Common myeloid progenitor, CD34-positive (primary cell): ENCODE data around the gene ERC2.
"Not testable (repeated sequence)": the region's sequence is repeated elsewhere in the genome, so short reads cannot be mapped to it uniquely, and the experiment has no call there.

Source experiments
- CTCF ChIA-PET: fragments of 350-600 bp; sonication (Branson Sonifier 250); formaldehyde crosslinking; loops from one replicate; lab custom pipeline; 2021; ENCODE audit warnings: antibody characterized with exemption; lab: Charles Lee
- POLR2A ChIA-PET: fragments of 350-600 bp; sonication (Branson Sonifier 250); formaldehyde crosslinking; loops from one replicate; lab custom pipeline; 2021; ENCODE audit warnings: antibody characterized with exemption; lab: Charles Lee
- DNase-seq, 3 donors: peaks; one replicate each; pipeline versions ENCODE4 v3.0.0 to v3.0.0-alpha.2; 2013
- H3K27ac ChIP-seq, 2 experiments: 1 replicate in 1 of 2; 2 replicates in 1 of 2; pipeline ENCODE4 v1.7.0; 2013; ENCODE audit warnings: inconsistent platforms in 2 of 2, low read length in 2 of 2, mild to moderate bottlenecking in 2 of 2, low read depth in 1 of 2, moderate library complexity in 1 of 2; ENCODE audit not compliant: severe bottlenecking in 2 of 2, insufficient read depth in 1 of 2, poor library complexity in 1 of 2
- H3K27me3 ChIP-seq, 5 experiments: replicated peaks in 2 of 5; 1 replicate in 3 of 5; 2 replicates in 2 of 5; pipeline versions ENCODE4 v1.6.1 to v1.7.0; 2013; ENCODE audit warnings: low read length in 4 of 5, mild to moderate bottlenecking in 2 of 5, moderate library complexity in 2 of 5, inconsistent platforms in 1 of 5; ENCODE audit not compliant: insufficient read depth in 5 of 5, control insufficient read depth in 4 of 5
- H3K36me3 ChIP-seq, 4 experiments: 1 replicate in 2 of 4; 2 replicates in 2 of 4; pipeline versions ENCODE4 v1.6.1 to v1.7.0; 2013; ENCODE audit warnings: low read length in 3 of 4, control low read depth in 1 of 4, mild to moderate bottlenecking in 1 of 4; ENCODE audit not compliant: control insufficient read depth in 4 of 4, insufficient read depth in 4 of 4
- H3K4me1 ChIP-seq, 4 experiments: 1 replicate in 3 of 4; 2 replicates in 1 of 4; pipeline versions ENCODE4 v1.6.1 to v1.7.1; 2013; ENCODE audit warnings: low read length in 3 of 4, mild to moderate bottlenecking in 3 of 4, control low read depth in 1 of 4, inconsistent platforms in 1 of 4, moderate library complexity in 1 of 4; ENCODE audit not compliant: control insufficient read depth in 4 of 4, insufficient read depth in 4 of 4; ENCODE audit errors: control extremely low read depth in 1 of 4
- H3K4me3 ChIP-seq, 7 experiments: 1 replicate in 4 of 7; 2 replicates in 3 of 7; pipeline versions ENCODE4 v1.5.1 to v1.7.0; 2013; ENCODE audit warnings: mild to moderate bottlenecking in 7 of 7, low read length in 6 of 7, moderate library complexity in 6 of 7, inconsistent platforms in 2 of 7, low read depth in 2 of 7, control low read depth in 1 of 7; ENCODE audit not compliant: insufficient read depth in 4 of 7, control insufficient read depth in 1 of 7; ENCODE audit errors: extremely low read depth in 1 of 7
- H3K9me3 ChIP-seq, 5 experiments: 1 replicate in 4 of 5; 2 replicates in 1 of 5; pipeline versions ENCODE4 v1.6.1 to v1.7.1; 2013; ENCODE audit warnings: low read length in 4 of 5, mild to moderate bottlenecking in 2 of 5, inconsistent platforms in 1 of 5, low read depth in 1 of 5, moderate library complexity in 1 of 5; ENCODE audit not compliant: control insufficient read depth in 4 of 5, insufficient read depth in 2 of 5; ENCODE audit errors: control extremely low read depth in 1 of 5
- WGBS: methylation state at CpG from one replicate; pipeline ENCODE4 v1.1.5; 2013; ENCODE audit not compliant: insufficient coverage; 5-methylcytosine and 5-hydroxymethylcytosine counted together

The ERC2 gene

DNA sequence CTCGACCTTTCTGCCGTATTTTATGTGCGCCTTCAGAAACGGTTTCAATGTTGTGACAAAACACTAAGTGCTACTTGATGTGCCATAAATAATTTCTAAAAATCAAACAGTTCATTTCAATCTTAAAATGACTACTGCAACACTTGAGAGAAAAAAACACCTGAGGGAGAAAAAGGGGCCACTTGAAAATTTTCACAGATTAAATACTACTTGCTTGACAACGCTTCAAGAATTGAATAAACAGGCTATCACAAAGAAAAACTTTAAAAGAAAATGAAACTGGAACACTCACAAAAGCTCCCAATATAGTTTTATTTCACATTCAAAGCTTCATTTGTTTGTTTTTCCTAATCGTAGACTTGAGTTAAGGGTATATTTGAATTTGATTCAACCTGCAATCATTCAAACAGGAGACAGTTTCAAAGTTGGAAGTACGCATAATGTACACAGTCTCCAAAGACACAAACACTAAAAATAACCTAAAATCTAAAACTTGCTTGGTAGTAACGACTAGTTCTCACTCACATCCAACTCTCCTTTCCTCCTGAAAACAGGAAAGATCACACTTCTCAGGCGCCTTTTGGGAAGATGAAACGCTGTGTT, 380.7 kb downstream of the ERC2 start:
- CTCF ChIA-PET, result no interaction called here
- POLR2A ChIA-PET, result no interaction called here
- DNase-seq, result no peak
- peaks cover 0 to 1% (median 0%) of the 10 kb centered on the region in 5 experiments for H3K27me3 ChIP-seq
- no peak overlapping the region for H3K27ac ChIP-seq
- peaks cover 0 to 2% (median 0%) of the 10 kb centered on the region in 5 experiments for H3K9me3 ChIP-seq
- H3K36me3 ChIP-seq, result no peaks in the 10 kb centered on the region
- 100% methylated on average over 5 of the region's 10 CpGs for WGBS
- H3K4me1 ChIP-seq, result no peaks in the 10 kb centered on the region
- H3K4me3 ChIP-seq, result no peak overlapping the region

DNA sequence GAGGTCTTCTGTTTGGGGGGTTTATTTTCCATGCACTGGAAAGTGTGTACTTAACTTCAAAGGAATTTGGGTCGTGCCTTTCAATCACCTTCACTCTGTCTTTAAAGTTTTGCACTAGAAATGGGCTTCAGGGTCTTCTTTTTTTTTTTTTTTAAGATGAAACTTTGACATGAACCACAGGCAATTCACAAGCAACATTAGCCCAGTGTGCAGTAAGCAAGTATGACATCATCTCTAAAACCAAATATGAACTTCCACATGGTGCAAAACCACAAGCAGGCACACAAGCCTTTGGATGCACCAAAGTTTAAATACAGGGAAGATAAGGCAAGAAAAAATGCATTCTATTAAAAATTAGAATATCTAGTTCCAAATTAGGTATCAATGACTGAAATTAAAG, 381.9 kb downstream of the ERC2 start:
- Histone ChIP-seq H3K27me3 (peaks cover 0 to 1% (median 0%) of the 10 kb centered on the region in 5 experiments), H3K36me3 (no peaks in the 10 kb centered on the region), H3K4me1 (no peaks in the 10 kb centered on the region), H3K9me3 (peaks cover 0 to 2% (median 0%) of the 10 kb centered on the region in 5 experiments), H3K27ac (no peak overlapping the region), H3K4me3 (no peak overlapping the region)
- DNase-seq, result no peak
- POLR2A ChIA-PET, result no interaction called here
- no CpG with 5 or more reads among the region's 1 CpG for WGBS
- CTCF ChIA-PET, result no interaction called here

DNA sequence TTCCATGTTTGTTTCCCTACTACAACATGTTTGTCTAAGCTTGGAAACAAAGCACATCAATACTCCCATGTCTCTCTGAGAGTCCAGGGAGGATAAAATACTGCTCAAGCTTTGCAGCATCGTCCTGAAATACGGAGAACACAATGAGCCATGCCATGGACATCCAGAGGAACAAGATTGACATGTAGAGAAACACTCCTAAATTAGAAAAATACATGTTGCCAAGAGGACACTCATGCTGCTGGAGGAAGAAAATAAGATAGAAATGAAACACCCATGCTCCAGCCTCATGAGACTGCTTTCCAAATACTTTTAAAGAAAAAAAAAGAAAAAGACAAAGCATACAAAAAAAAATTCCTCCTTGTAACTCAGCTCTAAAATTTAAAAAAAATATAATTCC, 387.0 kb downstream of the ERC2 start:
- H3K27me3 ChIP-seq, result no peaks in the 10 kb centered on the region
- no peaks in the 10 kb centered on the region for H3K9me3 ChIP-seq
- no CpG with 5 or more reads among the region's 2 CpGs for WGBS
- H3K4me1 ChIP-seq, result no peaks in the 10 kb centered on the region
- CTCF ChIA-PET, result interaction anchor here (0.6 kb wide), 1 partner anchor 67 kb away, joined by 3 read pairs; no protein-coding TSS in a partner anchor
- no peak overlapping the region for H3K4me3 ChIP-seq
- no peak for DNase-seq
- H3K36me3 ChIP-seq, result no peaks in the 10 kb centered on the region
- H3K27ac ChIP-seq, result no peak overlapping the region
- POLR2A ChIA-PET, result no interaction called here

DNA sequence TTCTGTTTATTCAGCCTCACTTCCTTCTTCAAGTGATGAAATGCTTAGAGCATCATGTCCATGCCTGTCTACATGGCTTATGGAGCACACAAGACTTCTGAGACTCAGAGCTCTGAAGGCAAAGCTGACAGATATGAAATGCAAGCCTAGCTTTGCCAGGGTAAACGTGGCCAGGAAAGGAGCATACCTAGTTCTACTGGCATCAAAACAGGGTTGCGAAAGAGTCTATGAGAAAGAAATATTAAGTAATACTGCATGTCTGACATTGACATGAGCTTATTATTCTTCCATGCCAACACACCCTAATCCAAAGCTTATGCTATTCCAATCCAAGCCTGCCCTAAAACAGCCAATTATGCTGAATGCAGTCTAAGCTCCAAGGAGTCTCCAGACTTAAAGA, 391.5 kb downstream of the ERC2 start:
- Histone ChIP-seq H3K36me3 (no peaks in the 10 kb centered on the region), H3K9me3 (no peaks in the 10 kb centered on the region), H3K4me3 (no peak overlapping the region), H3K27me3 (no peaks in the 10 kb centered on the region), H3K4me1 (no peaks in the 10 kb centered on the region), H3K27ac (no peak overlapping the region)
- 100% methylated on average over 1 of the region's 2 CpGs for WGBS
- ChIA-PET POLR2A (no interaction called here), CTCF (no interaction called here)
- DNase-seq, result no peak

DNA sequence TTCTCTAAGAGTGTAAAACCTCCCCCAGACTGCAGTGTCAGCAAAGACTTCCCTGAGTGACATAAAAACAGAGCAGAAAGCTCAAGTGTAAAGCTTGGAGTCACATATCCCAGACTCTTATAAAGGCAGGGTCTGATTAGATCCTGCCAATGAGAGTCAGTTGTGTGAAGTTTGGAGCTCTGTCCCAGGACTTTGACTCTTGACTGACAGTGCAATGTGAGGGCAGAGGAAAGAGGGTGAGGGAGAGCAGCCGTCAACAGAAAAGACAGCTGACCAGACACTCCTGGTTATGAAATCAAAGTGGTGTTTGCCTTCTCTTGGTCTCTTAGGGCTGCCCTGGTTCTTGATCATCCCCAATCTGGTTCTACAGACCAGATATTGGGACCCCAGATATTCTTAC, 393.2 kb downstream of the ERC2 start:
- DNase-seq, result no peak
- no peak overlapping the region for H3K4me3 ChIP-seq

DNA sequence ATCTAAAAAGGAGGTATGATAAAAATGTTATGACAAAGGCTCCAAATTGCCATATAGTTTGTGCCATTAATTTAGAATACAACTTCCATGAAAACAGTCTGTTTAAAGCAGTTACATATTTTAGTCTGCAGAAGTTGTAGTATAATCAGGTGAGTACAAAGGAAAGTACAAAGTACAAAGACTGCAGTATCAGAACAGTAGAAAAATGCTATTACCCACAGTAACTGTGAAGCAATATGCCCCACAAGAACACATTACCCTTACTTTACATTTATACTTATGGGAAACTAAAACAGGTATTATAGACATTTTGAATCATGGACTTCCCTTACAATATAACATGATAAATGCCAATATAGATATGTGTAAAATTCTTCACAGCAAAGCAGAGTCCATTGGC, 398.5 kb downstream of the ERC2 start:
- Histone ChIP-seq H3K4me3 (no peak overlapping the region), H3K9me3 (no peaks in the 10 kb centered on the region), H3K4me1 (no peaks in the 10 kb centered on the region), H3K27ac (no peak overlapping the region), H3K27me3 (no peaks in the 10 kb centered on the region), H3K36me3 (no peaks in the 10 kb centered on the region)
- no peak for DNase-seq
- POLR2A ChIA-PET, result no interaction called here
- CTCF ChIA-PET, result no interaction called here

More for the DNA sequence above, 393.2 kb downstream of the ERC2 start:
- H3K36me3 ChIP-seq, result no peaks in the 10 kb centered on the region
- POLR2A ChIA-PET, result no interaction called here
- H3K27me3 ChIP-seq, result no peaks in the 10 kb centered on the region
- no peak overlapping the region for H3K27ac ChIP-seq
- CTCF ChIA-PET, result no interaction called here
- WGBS, result 100% methylated on average over 1 of the region's 1 CpG
- no peaks in the 10 kb centered on the region for H3K9me3 ChIP-seq
- no peaks in the 10 kb centered on the region for H3K4me1 ChIP-seq

DNA sequence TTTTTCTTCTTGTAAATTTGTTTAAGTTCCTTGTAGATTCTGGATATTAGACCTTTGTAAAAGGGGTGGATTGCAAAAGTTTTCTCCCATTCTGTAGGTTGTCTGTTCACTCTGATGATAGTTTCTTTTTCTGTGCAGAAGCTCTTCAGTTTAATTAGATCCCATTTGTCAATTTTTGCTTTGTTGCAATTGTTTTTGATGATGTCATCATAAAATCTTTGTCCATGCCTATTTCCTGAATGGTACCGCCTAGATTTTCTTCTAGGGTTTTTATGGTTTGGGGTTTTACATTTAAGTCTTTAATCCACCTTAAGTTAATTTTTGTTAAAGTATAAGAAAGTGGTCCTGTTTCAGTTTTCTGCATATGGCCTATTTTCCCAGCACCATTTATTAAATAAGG, 401.9 kb downstream of the ERC2 start:
- H3K9me3 ChIP-seq, H3K27ac ChIP-seq, DNase-seq, H3K4me1 ChIP-seq, POLR2A ChIA-PET, CTCF ChIA-PET, H3K36me3 ChIP-seq, H3K4me3 ChIP-seq, H3K27me3 ChIP-seq: not testable (repeated sequence)
- WGBS, result no CpG with 5 or more reads among the region's 1 CpG
